HG03045 (cell line): ENCODE data around the gene GP1BB.

Experiments used
- ATAC-seq: cut with Tn5 transposase; IDR thresholded peaks from one replicate; pipeline ENCODE4 v1.9.1; 2021; ENCODE audit warnings: mild to moderate bottlenecking, moderate library complexity; ENCODE audit not compliant: unreplicated experiment

GP1BB gene

DNA sequence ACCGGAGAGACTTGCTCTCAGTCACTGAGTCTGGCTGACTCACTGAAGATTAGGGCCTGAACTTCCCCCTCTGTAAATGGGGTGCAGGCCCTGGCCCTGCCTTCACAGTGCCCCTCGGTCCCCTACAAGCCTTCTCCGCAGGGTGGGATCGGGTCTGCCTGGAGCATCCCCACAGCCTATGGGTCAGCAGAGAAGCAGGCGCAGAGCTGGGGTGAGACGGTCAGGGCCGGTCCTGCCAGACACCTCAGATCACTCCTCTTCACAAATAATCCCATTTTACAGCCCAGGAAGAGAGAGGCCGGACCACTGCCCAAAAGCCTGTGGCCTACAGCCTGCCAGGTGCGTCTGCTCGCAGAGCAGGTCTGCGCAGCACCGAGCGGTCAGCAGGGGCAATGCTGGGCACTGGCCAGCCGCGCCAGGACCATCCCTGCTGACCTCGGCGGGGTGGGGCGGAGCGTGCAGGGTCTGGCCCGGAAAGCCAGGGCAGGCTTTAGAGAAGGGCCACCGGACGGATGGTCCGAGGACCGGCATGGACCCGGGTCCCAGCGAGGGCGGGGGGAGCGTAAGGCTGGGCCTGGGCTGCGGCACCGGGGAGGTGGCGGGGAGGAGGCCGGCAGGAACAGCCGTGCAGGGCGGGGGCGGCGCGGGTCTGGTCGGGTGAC, 9.6 kb upstream of the GP1BB start:
- no peak for ATAC-seq

- no peak for ATAC-seq
Observed at GRCh38 chr22:19714312-19715187, 8.8 kb upstream of the GP1BB start, which contains the start of gene SEPTIN5. Gene SEPTIN5, plus strand, starts transcription at chr22:19714503. Its CDS starts 86 bp downstream, at chr22:19714589.

- ATAC-seq = no peak
Observed at GRCh38 chr22:19715188-19715930, 8.0 kb upstream of the GP1BB start.

- ATAC-seq = no peak
Observed at GRCh38 chr22:19716041-19716828, 7.1 kb upstream of the GP1BB start.

- ATAC-seq = no peak
Observed at GRCh38 chr22:19716829-19717105, 6.6 kb upstream of the GP1BB start.

DNA sequence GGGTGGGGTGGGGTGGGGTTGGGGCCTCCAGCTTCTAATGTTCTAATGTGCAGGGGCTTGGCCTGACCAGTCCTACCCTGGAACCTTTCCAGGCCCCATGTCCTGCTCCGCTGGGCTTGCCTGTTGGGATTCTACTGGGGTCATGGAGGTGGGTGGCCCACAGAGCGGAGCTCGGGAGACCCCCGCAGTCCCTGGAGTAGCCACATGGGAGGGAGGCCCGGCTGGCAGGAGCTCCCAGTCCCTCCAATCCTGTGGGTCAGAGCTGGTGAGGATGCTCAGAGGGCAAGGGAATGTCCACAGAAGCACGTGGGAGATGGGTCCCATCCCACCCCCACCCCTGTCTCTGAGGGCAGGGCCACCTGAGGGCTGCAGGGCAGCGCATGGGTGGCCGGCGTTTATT, 6.2 kb upstream of the GP1BB start:
- no peak for ATAC-seq

- peak; percentile 44 for ATAC-seq
Observed at GRCh38 chr22:19717691-19718455, 5.5 kb upstream of the GP1BB start.

- no peak for ATAC-seq
Observed at GRCh38 chr22:19718456-19719049, 4.8 kb upstream of the GP1BB start.

DNA sequence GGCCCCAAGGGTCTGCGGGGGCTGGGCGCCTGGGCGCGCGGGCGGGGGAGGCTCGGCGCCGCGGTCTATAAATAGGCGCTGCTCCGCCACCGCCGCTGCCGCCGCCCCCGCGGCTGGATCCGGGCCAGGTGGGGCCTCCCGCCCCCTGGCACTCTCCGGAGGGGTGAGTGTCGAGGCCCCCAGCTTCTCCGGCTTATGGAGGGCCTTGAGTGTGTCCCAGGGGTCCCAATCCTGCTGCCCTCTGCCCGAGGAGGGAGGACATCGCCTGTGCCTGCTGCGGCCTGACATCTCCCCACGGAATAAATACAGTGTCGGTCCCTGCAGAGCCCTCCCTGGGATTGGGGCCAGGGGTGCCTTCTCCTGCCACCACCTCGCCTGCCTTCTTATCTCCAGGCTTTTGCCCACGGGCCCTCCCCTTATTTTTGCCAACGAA, 4.3 kb upstream of the GP1BB start:
- no peak for ATAC-seq

GRCh38 chr22:19719488-19720021, 3.8 kb upstream of the GP1BB start:
- no peak for ATAC-seq

DNA sequence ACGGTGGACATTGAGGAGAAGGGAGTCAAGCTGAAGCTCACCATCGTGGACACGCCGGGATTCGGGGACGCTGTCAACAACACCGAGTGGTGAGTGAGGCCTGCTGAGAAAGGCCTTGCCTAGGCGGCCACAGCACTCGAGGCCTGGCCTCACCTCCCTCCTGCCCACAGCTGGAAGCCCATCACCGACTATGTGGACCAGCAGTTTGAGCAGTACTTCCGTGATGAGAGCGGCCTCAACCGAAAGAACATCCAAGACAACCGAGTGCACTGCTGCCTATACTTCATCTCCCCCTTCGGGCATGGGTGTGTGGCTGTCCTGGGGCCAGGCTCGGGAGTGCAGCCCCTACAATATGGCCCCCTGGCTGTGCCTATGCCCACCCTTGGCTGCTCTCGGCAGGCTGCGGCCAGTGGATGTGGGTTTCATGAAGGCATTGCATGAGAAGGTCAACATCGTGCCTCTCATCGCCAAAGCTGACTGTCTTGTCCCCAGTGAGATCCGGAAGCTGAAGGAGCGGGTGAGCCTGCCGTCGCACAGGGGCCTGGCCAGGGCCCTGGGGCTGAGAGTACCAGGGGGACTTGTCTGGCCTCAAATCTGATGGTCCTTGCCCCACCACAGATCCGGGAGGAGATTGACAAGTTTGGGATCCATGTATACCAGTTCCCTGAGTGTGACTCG, 3.0 kb upstream of the GP1BB start:
- ATAC-seq = no peak

GRCh38 chr22:19720999-19721329, 2.4 kb upstream of the GP1BB start:
- ATAC-seq = no peak

DNA sequence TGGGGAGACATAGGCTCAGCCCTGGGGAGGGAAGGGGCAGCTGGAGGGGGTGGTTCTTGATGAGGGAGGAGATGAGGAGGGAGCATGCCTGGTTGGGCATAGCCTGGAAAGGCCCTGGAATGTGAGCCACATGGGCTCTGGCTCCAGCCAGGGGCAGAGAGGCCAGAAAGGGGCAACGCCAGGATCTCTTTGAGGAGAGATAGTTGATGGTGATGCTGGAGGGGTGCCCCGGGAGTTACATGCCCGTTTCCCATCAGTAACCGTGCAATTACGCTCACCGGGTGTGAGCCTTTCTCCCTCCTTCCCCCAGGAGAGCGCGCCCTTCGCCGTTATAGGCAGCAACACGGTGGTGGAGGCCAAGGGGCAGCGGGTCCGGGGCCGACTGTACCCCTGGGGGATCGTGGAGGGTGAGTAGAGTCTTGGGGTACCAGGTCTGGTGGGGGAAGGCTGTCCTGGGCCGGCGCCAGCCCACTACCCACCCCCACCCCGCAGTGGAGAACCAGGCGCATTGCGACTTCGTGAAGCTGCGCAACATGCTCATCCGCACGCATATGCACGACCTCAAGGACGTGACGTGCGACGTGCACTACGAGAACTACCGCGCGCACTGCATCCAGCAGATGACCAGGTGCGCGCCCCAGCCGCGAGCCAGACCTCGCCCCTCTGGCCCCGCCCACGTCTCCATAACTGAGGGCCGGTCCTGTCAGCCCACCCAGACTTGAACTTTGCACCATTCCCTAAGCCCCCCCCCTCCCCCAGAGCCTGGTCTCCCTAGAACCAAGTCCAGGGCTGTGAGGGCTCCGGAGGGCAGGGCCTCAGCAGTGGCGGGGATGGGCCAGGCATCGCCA, 1.8 kb upstream of the GP1BB start:
- ATAC-seq = no peak

GRCh38 chr22:19722178-19722981, 959 bp upstream of the GP1BB start:
- ATAC-seq = no peak

DNA sequence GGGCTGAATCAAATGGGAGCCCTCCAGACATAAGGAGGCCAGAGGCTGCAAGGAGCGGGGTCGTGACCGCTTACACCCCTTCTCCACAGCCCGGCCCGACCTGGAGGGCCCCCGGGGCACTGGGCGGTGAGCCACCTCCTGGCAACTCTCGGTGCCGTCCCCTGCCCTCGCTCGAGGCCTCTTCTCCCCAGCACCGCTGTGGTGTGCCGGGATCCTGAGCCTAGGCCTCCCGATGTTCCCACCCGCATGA, 432 bp upstream of the GP1BB start:
- no peak for ATAC-seq

- ATAC-seq = no peak
Observed at GRCh38 chr22:19723983-19724827, 866 bp downstream of the GP1BB start.
